GM12892 (cell line): Measurements from ENCODE around the gene PEX14.

Experiments used
- POLR2A ChIP-seq: IDR thresholded peaks from 2 replicates; pipeline ENCODE4 v1.6.1; 2011; ENCODE audit warnings: low read depth, low read length, control low read depth
- POLR2AphosphoS5 ChIP-seq: IDR thresholded peaks from 2 replicates; pipeline ENCODE4 v1.6.1; 2011; ENCODE audit warnings: low read depth, low read length, control low read depth
- TAF1 ChIP-seq: IDR thresholded peaks from 2 replicates; pipeline ENCODE4 v1.6.1; 2011; ENCODE audit warnings: low read depth, mild to moderate bottlenecking, control low read depth, low read length, borderline replicate concordance

DNA sequence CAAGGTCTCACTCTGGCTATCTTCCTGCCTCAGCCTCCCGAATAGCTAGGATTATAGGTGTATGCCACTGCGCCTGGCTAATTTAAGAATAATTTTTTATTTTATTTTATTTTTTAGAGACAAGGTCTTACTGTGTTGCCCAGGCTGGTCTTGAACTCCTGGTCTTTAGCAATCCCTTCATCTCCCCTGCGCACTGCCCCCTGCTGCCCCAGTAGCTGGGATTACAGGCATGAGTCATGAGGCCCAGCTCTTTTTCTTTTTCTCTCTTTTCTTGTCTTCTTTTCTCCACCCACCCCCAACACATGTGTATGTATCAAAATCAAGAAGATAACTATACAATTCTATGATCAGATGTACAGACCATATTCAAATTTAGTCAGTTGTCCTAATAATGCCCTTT is 87.2 kb downstream of the PEX14 start:
- TF ChIP-seq POLR2A = no peak
- no peak for TF ChIP-seq POLR2AphosphoS5
- no peak for TF ChIP-seq TAF1
